GM21390 (cell line): ENCODE results near the gene ATP2A2.

ENCODE experiments used
- ATAC-seq: cut with Tn5 transposase; IDR thresholded peaks from one replicate; pipeline ENCODE4 v1.9.1; 2021; ENCODE audit not compliant: unreplicated experiment

ATP2A2 gene

DNA sequence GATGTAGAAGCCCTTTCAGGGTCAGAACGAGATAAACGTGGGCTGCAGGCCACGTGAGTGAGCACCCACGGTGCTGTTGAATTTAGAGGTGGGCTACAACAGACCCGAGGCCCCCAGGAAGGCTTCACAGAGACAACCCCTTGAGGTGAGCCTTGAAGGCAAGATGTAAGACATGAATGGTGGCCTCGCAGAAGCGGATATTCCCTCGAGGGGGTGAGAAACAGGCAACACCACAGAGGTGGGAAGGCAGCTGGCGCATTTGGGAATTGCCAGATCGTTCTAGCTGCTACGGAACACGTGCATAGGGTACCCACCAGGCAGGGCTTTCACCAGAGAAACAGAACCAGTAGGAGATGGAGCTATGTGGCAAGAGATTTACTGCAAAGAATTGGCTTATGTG is 22.6 kb upstream of the ATP2A2 start:
- ATAC-seq = no peak

DNA sequence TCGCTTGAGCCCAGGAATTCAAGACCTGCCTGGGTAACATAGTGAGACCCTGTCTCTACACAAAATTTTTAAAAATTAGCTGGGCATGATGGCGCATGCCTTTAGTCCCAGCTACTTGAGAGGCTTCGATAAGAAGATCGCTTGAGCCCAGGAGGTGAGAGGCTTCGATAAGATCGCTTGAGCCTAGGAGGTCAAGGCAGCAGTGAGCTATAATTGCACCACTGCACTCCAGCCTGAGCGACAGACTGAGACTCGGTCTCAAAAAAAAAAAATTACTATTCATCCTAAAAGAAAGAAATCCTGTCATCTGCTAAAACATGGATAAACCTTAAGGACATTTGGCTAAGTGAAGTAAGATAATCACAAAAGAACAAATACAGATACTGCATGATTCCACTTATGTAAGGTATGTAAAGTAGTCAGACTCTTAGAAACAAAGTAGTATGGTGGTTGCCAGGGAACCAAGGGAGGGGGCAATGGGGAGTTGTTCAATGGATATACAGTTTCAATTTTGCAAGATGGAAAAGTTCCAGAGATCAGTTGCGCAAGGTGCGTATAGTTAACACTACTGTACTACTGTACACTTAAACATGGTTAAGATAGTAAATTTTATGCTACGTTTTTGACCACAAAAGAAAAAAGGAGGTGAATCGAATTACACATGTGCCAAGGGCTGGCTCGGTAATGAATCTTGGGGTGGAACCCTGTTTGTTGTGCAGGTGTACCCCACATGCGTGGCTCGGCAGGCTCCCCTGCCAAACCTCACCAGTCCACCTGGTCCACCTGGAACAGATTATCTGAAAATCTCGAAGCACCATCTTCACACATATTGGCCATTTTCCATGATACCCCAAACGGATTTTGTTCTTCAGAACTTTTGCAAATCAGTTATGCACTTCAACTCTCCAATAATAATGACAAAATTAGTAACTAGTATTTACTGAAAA is 18.3 kb upstream of the ATP2A2 start:
- ATAC-seq = no peak

DNA sequence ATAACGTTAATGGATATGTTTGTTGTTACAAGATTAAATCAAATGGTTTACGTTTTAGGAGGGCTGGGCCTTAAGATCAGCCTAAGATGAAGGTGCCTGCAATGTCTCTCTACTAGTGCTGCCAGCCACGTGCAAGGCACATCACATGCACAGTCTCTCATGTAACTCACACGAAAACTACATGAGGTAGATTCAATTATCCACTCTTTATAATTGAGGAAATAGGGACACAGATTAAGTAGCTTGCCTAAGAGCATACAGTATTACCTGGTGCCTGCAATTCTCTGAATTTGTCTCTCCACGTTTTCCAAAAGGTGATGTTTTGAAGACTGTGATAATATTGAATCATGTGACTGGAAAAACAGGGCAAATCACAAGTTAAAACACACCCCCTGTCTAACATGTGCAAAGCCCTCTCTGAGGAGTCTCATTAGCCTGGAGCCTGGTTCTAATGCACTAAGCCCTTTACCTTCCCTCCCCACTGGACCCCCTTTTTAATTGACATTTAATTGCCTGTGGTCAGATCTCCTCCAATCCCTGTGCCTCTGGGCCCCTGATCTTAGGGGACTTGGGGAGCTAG is 14.6 kb upstream of the ATP2A2 start:
- ATAC-seq = no peak

DNA sequence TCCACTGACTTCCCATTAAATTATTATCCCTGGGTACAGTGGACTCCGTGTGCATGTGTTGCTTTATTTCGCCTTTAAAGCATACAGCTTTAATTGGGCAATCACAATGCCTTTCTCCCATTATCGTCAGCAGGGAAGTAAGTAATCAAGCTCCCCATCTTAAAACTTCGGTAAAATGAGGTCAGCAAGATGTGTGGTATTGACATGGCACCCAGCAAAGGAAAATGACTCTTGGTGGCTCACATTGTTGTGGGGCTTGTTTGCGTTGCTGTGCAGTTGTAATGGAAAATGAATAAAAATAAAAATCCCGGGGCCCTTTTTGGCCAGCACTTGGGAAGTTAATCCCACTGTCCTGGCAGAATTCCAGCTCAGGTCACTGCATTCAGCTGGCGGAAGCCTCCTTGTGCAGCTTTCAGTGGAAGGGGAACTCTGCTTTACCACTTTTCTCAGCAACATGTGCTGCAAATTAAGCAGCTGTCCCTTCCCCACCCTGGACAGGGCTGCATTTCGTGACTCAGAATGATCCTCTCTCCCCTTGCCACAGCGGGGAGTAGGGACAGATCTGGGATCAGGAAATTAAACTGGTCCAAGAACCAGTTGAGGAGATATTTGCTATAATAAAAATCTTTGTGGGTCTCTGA is 13.9 kb upstream of the ATP2A2 start:
- no peak for ATAC-seq

DNA sequence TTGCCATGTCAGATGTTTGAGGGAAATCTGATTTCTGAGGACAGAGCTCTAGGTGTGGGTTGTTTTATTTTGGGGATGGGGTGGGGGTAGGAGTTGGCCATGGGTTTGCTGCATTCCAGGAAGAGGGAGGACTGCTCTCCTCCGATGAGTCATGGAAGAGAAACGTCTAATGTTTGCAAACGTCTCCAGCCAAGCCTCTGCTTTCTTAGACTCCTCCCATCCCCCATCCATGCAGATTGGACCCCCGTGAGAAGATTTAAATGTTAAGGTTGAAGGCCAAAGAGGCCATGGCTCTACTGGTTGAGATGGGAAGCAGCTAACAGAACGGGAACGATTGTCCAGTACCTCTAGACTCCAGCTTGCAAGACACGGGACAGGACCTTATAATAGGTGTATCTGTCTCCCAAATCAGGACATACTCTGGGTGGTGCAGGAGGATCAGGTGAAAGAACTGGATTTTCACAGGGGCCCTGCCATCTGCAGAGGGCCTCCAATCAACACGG is 11.4 kb upstream of the ATP2A2 start:
- ATAC-seq = no peak

DNA sequence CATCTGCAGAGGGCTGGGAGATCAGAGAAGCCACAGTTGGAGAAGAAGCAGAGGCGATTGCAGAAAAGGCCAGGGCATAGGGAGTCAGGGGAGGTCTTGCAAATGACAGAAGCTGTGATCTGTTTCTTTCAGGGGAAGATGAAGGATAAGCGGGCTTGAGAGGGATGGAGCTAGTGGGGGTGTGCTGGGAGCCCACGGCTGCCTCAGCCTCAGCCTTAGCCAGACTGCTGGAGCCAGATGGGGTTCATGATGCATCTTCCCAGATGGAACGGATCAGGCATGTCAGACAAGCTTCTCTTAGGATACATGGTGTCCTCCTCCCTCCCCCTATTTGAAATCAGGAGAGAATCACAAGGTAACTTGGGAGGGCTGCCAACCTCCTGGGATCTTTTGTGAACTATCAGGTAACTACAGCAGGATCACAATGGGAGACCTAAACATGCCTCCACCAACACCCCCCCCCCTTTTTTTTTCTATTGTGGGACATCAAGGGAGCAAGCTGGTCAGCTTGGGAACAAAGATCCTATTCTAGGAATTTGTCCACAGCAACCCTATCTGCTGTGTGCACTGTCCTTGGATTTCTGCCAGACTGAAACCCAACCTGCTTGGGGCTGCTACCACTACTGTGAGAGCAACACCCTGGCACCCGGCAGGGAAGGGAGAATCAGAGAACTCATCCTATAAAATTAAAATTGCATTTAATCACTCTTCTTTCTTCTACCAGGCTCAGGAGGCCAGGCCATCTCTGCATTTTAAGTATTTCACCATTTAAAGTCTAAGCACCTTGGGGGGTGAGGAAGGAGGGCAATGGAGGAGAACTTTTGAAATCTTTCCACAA is 10.7 kb upstream of the ATP2A2 start:
- ATAC-seq = no peak

DNA sequence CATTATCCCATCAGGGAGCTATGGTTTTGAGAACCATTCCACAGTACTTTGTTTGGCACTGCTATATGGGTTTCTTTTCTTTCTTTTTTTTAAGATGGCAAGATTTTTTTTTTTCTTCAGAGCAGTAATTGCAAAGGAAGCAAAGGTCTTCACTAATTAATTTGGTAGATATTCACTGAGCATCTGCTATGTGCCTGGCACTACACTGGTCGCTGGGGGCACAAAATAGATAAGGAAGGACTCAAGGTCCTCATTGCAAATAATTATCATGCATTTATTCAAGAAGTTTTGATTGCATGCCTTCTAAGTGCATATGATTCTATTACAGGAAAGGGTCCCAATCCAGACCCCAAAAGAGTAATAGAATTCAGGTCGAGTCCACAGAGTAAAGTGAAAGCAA is 10.0 kb upstream of the ATP2A2 start:
- no peak for ATAC-seq

DNA sequence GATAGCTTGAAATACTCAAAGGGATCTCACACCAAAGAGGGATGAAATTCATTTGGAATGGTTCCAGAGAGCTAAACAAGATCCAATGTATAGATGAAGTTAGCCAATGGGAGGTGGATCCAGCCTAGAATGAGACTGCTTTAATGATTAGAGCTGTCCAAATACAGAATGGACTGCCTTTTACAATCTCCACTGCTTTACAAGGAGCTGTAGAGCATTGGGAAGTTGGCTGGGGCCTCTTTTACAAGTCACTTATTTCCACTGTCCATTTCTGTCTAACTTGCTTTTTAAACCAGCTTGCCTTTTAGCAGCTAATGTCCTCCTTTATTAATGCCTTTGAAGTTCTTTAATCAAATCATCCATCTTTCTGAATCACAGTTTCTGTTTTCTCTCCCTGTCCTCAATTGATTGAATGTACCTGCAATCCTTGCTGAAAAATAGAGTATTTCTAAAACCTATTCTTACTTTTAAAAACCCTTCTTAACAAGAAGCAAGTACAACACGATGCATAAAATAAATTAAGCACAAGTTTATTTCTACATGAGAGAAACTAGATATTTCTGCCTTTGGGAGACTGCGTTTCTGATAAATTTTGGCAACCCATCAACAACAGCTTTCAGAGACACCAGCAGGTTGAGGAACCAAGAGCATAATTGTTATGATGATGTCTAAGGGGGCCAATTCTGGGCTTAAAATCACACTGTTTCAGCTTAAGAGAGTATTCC is 3.4 kb upstream of the ATP2A2 start:
- no peak for ATAC-seq

DNA sequence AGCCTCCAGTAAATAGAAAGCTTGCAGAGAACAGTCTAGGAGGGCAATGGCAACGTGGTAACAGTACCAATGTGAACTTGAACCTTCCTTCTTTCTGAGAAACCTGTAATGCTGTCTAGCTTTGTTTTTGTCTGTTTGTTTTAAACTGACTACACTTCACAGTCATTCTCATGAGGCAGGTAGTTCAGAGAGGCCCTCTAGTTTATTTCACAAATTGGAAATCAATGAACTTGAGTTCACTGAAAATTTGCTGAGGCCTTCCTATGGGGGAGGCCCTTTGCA is 2.9 kb upstream of the ATP2A2 start:
- ATAC-seq = no peak

DNA sequence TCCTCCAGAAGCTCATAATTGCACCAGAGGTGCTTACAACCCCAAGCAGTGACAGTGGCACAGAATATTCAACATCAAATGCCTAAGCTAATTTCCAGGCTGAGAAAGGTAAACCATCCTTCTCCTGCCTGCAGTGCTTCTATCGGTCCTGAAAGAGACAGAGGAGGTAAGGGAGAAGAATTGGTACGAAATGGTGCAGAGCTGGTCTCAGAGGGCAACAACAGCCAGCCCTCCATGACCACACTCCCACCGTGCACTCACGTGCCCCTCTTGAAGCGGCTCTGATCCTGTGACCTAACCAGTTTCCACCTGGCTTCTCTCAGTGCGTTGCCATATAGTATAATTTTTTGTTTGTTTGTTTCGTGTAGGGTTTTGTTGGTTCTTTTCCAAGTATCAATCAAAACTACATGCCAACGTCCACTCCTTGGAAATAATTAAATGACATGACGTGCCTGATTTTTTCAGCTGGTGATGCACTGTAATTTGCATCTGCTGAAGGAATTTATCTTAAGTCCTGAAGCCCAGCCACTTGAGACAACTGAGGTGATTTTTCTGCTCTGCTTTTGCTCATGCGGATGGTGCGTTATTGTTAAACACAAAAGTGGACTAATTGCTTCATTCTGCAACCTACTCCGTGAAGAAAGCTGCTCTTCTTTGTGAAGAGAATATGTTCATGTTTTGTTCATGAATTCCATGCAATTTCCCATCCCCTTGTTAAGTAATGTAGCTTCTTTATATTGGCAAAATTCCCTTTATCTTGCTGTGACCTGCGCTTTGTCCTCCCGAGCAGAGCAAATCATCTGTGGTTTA is 1.3 kb upstream of the ATP2A2 start:
- no peak for ATAC-seq

DNA sequence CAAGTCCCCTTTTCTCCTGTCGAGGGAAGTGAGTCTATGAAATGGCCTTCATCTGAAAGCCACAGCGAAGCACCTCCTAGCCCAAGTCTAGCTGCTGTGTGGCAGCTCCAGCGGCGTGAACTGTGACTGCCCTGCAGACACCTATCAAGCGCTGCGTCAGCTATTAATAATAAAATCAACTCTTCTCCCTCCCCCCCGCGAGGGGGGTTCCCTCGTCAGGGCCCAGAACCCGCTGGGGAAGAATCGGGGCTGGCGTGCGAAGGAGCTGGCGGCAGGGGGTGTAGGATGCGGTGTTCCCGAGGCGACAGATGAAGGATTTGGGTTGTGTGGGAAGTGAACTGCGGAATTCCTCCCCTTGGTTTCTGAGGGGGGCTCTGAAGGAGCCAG is 662 bp upstream of the ATP2A2 start:
- ATAC-seq = peak; percentile 5

DNA sequence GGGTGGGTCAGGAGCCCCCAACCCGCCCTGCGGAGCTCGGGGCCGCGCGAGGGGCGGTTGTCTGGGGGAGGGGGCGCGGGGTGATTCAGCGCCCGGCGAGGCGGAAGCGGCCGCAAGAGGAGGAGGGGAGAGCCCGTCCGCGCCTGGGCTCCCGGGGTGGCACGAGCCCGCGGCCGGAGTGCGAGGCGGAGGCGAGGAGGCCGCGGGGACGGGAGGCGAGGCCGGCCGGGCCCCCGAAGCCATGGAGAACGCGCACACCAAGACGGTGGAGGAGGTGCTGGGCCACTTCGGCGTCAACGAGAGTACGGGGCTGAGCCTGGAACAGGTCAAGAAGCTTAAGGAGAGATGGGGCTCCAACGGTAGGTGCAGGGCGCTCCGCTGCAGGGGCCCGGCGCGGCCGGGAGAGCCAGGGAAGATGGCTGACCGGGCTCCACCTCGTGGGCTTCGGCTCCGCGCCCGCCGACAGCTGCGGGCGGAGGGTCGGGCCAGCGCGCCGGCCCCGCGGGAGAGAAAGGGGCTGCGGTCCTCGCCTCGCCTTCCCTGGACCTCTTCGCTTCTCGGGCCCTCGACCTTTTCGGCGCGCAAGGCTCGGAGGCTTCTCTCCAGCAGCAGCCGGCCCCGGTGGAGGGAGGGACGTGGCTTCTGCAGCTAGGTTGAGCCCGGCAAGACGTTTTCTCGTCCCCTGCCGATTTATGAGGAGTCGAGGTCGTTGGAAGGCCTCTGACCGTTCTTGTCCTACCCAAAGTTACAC is 677 bp downstream of the ATP2A2 start:
- peak; percentile 32 for ATAC-seq

DNA sequence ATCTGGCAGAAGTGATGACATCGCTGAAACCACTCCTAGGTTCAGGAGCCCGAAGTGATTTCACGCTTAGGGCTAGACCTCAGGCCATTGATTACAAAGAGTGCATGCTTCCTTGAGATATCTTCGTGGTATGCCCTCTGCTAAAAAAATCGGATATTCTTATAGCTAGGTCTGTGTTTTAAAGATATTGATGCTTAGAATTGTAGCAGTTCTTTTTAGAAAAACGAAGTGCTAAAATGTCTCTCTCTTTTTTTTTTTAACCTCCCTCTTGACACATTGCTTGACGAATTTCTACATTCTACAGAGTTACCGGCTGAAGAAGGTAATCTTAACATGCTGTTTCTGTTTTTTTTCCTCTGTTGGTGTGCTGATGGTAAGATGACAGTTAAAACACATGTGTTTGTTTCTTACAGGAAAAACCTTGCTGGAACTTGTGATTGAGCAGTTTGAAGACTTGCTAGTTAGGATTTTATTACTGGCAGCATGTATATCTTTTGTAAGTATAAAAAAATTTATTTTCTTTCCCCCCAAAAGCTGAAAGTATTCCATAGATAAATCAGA is 1.3 kb downstream of the ATP2A2 start:
- peak; percentile 3 for ATAC-seq

DNA sequence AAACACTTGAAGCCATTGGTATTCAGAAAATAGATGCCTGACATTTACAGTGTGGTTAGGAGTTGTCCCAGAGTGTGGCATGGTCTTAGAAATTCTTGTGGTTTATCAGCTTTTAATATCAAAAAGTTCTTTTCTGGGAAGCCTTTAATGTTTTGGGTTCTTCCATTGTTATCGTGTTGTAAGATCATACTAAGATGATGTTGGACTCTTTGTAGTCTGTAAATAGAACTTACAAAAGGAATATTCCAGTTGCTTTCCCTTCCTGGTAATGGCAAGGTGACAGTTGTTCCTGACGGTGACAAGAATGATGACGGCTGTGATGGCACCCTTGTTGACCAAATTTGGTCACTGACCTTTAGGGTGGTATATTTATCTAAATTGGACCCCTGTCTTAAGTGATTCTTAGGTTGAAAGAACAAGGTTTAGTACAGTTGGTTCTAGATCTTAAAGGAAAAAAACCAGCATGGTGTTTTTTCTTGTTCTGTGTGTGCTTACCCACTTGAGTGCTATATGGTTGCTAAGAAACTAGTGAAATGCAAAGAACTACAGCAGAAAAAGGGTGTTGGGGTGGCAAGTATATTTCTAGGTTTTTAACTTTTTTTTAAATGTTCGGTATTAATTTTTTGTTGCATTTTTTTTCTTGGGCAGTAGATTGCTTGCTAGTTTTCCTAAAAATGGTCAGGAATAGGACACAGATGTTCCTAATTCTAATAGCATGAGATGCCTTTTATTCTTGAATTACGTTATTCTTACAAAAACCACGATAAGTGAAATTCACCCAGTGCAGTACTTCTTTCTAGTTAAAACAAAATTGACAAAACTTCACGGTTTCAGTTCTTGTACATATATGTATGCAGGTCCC is 2.1 kb downstream of the ATP2A2 start:
- ATAC-seq = no peak

DNA sequence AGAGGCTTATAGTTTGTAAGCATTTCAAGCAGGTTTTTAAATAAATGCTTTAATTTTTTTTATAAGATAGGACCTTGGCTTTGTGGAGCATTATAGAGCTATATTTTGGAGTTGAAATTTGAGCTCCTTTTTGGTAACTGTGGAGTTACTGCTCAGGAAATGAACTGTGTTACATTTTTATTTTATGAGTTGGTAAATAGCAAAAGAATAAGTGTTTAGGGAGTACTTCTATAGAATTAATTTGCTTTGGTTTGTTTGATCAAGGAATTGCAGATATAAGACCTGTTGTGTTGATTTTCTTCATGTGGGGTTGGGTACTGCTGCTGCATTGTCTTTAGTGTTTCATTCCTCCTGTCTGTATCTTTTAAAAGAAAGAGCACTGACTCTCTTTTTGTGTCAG is 3.5 kb downstream of the ATP2A2 start:
- ATAC-seq = no peak

DNA sequence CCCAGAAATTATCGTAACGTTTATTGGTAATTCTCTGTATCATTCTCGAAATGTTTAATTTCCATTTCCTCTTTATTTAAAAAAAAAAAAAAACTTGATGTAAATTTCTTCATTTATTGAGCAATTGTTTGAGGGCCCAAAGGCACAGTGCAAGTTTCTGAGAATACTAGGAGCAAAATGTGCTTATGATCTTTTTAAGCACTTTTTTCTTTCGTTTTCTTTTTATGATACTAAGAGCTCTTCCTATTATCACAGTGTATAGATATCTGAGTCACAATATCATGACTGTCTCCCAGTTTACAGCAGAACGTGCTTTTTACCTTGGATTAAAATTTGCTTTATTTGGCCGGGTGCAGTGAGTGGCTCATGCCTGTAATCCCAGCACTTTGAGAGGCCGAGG is 5.6 kb downstream of the ATP2A2 start:
- ATAC-seq = no peak

DNA sequence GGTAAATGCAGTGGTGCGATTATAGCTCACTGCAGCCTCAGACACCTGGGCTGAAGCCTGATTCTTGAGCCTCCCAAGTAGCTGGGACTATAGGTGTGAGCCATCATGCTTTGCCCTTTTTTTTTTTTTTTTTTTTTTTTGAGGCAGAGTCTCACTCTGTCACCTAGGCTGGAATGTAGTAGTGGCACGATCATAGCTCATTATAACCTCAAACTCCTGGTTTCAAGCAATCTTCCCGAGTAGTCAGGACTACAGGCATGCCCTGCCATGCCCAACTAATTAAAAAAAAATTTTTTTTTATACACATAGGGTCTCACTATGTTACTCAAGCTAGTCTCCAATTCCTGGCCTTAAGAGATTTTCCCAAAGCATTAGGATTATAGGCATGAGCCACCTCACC is 6.9 kb downstream of the ATP2A2 start:
- no peak for ATAC-seq
